Measurements from ENCODE around the gene NFS1. TPM values are rescaled to one million over a fixed set of nuclear protein-coding genes. Genes with fewer than 3 reads are reported as not detected.
"Not testable (repeated sequence)": the region's sequence is repeated elsewhere in the genome, so short reads cannot be mapped to it uniquely, and the experiment has no call there.

NFS1 gene
- total RNA-seq, 4 donors from 2014 or later, result 25.3 to 63.3 (median 32.7) TPM

- 67% methylated on average over 7 of the region's 7 CpGs for WGBS
- Histone ChIP-seq H3K27ac (replicated peaks in 1 of 4) (no peak overlapping the region), H3K4me3 (no peak overlapping the region), H3K27me3 (no peaks in the 10 kb centered on the region), H3K9me3 (no peaks in the 10 kb centered on the region), H3K36me3 (peaks cover 78 to 100% (median 89%) of the 10 kb centered on the region in 4 donors), H3K4me1 (peaks cover 45 to 61% (median 59%) of the 10 kb centered on the region in 4 donors)
- DNase-seq (ENCODE audit: extremely low spot score), result no peak
- TF ChIP-seq POLR2A (IDR thresholded peaks at IDR 0.05; ENCODE audit: low read depth) (no peak), POLR2AphosphoS5 (IDR thresholded peaks at IDR 0.05) (no peak), EP300 (IDR thresholded peaks at IDR 0.05) (no peak), CTCF (IDR thresholded peaks at IDR 0.05) (no peak)
- intact Hi-C loops (cut with DNase I), result no loop called here
Observed at GRCh38 chr20:35729283-35729807, 30.2 kb upstream of the NFS1 start.

- Histone ChIP-seq H3K9me3 (no peaks in the 10 kb centered on the region), H3K4me3 (no peak overlapping the region), H3K27me3 (no peaks in the 10 kb centered on the region), H3K27ac (replicated peaks in 1 of 4) (no peak overlapping the region), H3K36me3 (peaks cover 77 to 100% (median 95%) of the 10 kb centered on the region in 4 donors), H3K4me1 (peaks cover 35 to 58% (median 49%) of the 10 kb centered on the region in 4 donors)
- 90% methylated on average over 20 of the region's 20 CpGs for WGBS
- no peak for DNase-seq (ENCODE audit: extremely low spot score)
- TF ChIP-seq EP300 (IDR thresholded peaks at IDR 0.05) (no peak), POLR2A (IDR thresholded peaks at IDR 0.05; ENCODE audit: low read depth) (no peak), CTCF (IDR thresholded peaks at IDR 0.05) (no peak), POLR2AphosphoS5 (IDR thresholded peaks at IDR 0.05) (no peak)
- intact Hi-C loops (cut with DNase I), result no loop called here
Observed at GRCh38 chr20:35726842-35727711, 27.9 kb upstream of the NFS1 start.

GRCh38 chr20:35724321-35725230 is 25.4 kb upstream of the NFS1 start:
- H3K4me3 ChIP-seq, result no peak overlapping the region
- H3K27ac ChIP-seq (replicated peaks in 1 of 4), result no peak overlapping the region
- intact Hi-C loops (cut with DNase I), result no loop called here
- no peak for TF ChIP-seq POLR2AphosphoS5 (IDR thresholded peaks at IDR 0.05)
- TF ChIP-seq CTCF (IDR thresholded peaks at IDR 0.05), result no peak
- TF ChIP-seq POLR2A (IDR thresholded peaks at IDR 0.05; ENCODE audit: low read depth), result no peak
- TF ChIP-seq EP300 (IDR thresholded peaks at IDR 0.05), result no peak
- no peaks in the 10 kb centered on the region for H3K27me3 ChIP-seq
- DNase-seq (ENCODE audit: extremely low spot score), result no peak
- WGBS, result 75% methylated on average over 13 of the region's 13 CpGs
- peaks cover 95 to 100% (median 98%) of the 10 kb centered on the region in 4 donors for H3K36me3 ChIP-seq
- peaks cover 30 to 56% (median 34%) of the 10 kb centered on the region in 4 donors for H3K4me1 ChIP-seq
- no peaks in the 10 kb centered on the region for H3K9me3 ChIP-seq

GRCh38 chr20:35723652-35724320 is 24.6 kb upstream of the NFS1 start:
- 88% methylated on average over 12 of the region's 12 CpGs for WGBS
- H3K27me3 ChIP-seq; H3K4me3 ChIP-seq; intact Hi-C loops (cut with DNase I); DNase-seq (ENCODE audit: extremely low spot score); H3K9me3 ChIP-seq; H3K27ac ChIP-seq (replicated peaks in 1 of 4): not testable (repeated sequence)
- Histone ChIP-seq H3K36me3 (peaks cover 98 to 100% (median 99%) of the 10 kb centered on the region in 4 donors), H3K4me1 (peaks cover 28 to 56% (median 32%) of the 10 kb centered on the region in 4 donors)

- H3K4me3 ChIP-seq; intact Hi-C loops (cut with DNase I); H3K27me3 ChIP-seq; DNase-seq (ENCODE audit: extremely low spot score); H3K27ac ChIP-seq (replicated peaks in 1 of 4); H3K9me3 ChIP-seq: not testable (repeated sequence)
- Histone ChIP-seq H3K36me3 (peaks cover 98 to 100% (median 99%) of the 10 kb centered on the region in 4 donors), H3K4me1 (peaks cover 23 to 57% (median 30%) of the 10 kb centered on the region in 4 donors)
- 79% methylated on average over 4 of the region's 4 CpGs for WGBS
Observed at GRCh38 chr20:35723275-35723639, 24.1 kb upstream of the NFS1 start.

Data from esophagus muscularis mucosa (tissue), 4 donors.